HG03175 (cell line): ENCODE results near the gene TBCA.
"Not testable (repeated sequence)": the region's sequence is repeated elsewhere in the genome, so short reads cannot be mapped to it uniquely, and the experiment has no call there.

Experiments used
- ATAC-seq: cut with Tn5 transposase; IDR thresholded peaks from one replicate; pipeline ENCODE4 v1.9.1; 2021; ENCODE audit warnings: mild to moderate bottlenecking, moderate library complexity; ENCODE audit not compliant: unreplicated experiment

The TBCA gene

GRCh38 chr5:77773734-77774280, 2.3 kb downstream of the TBCA start:
- ATAC-seq: no peak

DNA sequence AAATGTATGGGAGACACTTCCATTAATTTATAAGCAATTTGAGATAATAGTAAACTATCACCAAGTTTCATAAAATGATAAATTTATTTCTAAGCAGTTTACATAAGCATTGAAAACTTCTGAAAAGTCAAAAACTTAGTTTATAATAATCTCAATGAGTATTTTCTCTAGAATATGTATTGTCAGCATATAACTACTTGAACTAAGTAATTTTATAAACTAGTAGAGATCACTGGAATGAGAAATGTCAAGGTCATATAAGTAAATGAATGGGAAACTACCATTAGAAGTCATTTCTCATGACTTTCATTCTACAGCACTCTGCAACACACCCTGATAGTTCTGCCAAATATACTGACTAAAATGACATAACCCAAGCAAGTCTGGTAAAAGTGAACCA, 3.4 kb downstream of the TBCA start:
- ATAC-seq: no peak

DNA sequence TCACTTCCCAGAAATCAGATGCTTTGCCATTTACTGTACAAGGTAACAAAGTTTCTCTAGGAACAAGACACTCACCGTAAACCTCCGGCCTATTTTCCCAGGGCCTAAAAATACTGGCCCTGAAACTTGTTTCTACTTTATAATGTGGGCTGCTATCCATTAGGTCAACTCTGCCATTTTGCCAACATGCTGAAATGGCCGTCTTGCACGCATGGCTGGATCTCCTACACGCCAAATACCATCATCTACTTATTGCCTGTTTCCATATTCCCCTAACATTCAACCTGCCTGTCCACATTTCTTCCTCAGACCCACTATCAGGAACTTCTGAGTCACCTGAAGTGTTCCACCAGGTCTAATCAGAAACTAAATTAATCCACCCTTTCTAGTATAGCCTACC, 4.7 kb downstream of the TBCA start:
- no peak for ATAC-seq

- no peak for ATAC-seq
Measured at GRCh38 chr5:77770293-77771005, 5.7 kb downstream of the TBCA start.

DNA sequence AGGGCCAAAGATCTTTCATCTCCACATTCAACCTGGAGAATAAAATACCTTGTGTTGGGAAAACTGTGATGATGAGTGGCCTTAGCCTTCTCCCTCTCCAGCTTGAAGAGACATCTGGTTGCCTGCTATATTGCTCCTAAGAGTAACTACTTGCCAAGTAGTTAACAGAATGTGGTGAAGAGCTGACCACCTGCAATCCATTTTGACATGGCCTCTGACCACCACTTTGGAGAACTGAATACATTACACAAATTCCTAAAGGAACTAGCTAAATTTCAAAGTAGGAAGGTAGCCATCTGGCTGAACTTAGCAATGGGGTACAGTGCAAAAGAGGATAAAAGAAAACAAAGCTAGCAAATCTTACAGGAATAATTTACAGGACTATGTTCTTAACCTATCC, 7.2 kb downstream of the TBCA start:
- no peak for ATAC-seq

DNA sequence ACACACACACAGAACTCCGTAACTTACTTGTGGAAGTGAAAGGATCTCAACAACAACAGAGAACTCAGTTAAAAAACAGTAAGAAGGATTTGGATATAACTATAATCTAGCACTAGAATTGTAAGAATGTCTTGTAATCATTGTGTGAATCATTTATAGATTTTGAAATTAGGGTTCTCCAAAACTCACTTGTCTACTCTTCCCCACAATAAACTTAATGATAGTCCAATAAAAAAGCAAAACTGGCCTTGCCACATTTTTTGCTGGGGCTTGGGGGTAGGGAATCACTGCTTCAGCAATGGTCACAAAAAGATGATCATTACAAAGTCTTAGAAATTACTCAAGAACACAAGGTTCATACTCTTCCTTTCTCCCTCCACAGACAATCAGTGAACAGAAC, 8.8 kb downstream of the TBCA start:
- no peak for ATAC-seq

GRCh38 chr5:77761606-77762005, 14.5 kb downstream of the TBCA start:
- ATAC-seq: no peak

DNA sequence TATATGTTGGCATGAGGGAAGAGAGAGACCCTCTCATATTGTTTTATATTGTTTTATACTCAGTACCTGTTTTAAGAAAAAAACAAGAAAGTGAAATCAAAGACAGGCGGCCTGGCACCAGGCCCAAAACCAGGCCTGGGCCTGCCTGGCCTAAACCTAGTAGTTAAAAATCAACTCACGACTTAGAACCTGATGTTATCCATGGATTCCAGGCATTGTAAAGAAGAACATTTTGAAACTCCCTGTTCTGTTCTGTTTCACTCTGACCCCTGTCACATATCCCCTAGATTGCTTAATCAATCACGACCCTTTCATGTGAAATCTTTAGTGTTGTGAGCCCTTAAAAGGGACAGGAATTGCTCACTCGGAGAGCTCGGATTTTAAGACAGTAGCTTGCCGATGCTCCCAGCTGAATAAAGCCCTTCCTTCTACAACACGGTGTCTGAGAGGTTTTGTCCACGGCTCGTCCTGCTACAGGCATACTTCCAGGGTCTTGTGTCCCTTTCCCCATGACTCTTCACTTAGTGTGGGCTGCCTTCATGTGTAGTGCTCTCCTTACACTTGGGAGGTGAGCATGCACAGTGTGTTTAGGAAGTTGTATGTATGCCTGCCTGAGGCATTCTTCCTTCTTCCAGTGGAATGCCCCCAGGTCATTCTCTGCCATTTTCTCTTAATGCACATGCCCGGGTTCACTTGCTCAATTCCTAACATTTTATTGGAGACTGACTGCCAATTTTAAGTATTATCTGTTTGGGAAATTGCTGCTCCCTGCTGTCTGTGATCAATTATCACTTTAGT, 17.8 kb downstream of the TBCA start:
- ATAC-seq: no peak

GRCh38 chr5:77751328-77752023, 24.7 kb downstream of the TBCA start:
- ATAC-seq: no peak

- ATAC-seq: not testable (repeated sequence)
Measured at GRCh38 chr5:77750928-77751327, 25.2 kb downstream of the TBCA start.

DNA sequence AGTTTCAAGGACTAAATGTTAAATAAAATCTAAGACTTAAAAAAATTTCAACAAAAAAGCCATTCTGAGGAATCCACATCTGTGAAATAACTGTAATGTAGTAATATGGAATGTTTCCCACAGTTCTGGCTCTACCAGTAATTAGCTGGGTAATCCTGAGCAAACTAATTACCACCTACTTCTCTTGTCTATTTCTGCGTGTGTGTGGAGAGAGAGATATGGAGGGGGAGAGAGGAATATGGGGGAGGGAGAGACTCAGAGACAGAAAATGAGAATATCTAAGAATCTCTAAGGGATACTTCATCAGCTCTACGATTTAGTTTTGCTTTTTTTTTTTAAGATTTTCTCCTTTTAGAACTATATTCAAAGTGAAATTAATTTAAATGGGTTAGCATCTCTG, 28.0 kb downstream of the TBCA start:
- no peak for ATAC-seq

DNA sequence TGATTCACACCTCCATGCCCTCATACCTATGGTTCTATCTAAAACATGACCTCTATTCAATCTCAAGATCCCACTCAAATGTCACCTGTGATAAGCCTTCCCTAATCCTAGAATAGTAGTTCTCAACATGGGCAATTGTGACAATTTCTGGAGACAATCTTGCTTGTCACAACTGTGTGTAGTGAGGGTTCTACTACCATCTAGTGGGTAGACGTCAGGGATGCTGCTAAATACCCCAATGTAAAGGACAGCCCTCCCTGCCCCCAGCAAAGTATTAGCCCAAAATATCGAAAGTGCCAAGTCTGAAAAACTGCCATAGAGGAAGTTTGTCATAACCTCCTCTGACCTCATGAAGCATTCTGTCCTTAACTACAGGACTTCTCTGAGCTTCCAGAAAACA, 32.0 kb downstream of the TBCA start:
- no peak for ATAC-seq

GRCh38 chr5:77743181-77743580, 33.0 kb downstream of the TBCA start:
- ATAC-seq: no peak

DNA sequence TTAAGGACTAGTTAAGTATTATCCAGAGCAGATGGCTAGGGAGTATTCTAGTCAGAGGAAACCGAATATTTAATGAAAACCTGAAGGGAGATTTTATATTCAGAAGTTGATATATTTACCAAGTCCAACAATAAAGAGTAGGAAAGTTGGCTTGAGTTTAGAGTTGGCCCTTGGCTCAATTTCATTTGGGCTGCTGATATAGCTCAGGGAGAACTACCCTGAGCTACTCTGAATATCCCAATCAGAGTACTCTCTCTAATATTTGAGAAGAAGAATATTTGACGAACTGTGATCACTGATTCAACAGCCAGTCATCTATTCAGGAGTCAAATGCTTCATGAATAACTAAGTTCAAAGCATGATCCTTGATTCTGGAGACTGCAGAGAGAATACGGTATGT, 34.5 kb downstream of the TBCA start:
- ATAC-seq: no peak

DNA sequence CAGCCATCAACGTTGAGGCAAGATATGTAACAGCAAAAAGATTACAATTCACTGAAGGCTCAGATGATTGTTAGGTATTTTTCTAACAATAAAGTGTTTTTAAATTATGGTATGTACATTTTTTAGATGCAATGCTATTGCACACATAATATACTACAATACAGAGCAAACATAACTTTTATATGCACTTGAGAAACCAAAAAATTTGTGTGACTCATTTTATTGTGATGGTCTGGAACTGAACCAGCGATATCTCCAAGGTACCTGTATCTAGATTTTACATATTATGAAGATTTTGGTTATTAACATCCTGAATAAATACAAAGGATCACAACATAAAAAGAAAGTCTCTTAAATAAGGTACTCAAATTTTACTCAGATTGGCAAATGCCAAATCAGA, 41.3 kb downstream of the TBCA start:
- no peak for ATAC-seq

- ATAC-seq: no peak
Measured at GRCh38 chr5:77733130-77733529, 43.0 kb downstream of the TBCA start.

- no peak for ATAC-seq
Measured at GRCh38 chr5:77727190-77727589, 48.9 kb downstream of the TBCA start.

DNA sequence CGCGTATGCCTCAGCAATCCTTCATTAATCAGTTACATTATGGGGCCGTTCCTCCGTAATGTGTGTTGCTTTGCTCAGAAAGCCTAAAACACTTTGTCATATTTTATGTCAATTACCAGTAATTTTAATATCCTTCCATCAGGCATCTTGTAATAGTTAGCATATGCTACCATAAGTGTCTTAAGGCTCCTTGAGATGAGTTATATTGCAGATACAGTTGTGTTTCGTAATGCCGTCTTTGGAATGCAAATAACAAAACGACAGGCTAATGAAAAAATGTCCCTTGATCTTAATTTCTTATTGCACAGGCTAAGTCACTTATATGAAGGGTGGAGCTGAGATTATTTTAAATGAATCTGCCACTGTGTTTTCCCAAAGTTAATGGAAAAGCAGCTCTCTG, 50.5 kb downstream of the TBCA start:
- no peak for ATAC-seq

- ATAC-seq: no peak
Measured at GRCh38 chr5:77724934-77725333, 51.2 kb downstream of the TBCA start.

GRCh38 chr5:77719666-77720363, 56.3 kb downstream of the TBCA start:
- no peak for ATAC-seq
